NAMALWA (cell line): Measurements from ENCODE around the gene SSTR4.

Experiments used
- DNase-seq: peaks from one replicate; pipeline ENCODE4 v3.0.0-alpha.2; 2015; ENCODE audit warnings: low spot score

Gene SSTR4

GRCh38 chr20:23086931-23087411 lies 51.9 kb downstream of the SSTR4 start:
- DNase-seq, result no peak

GRCh38 chr20:23087587-23088251 lies 52.6 kb downstream of the SSTR4 start:
- DNase-seq, result no peak
